Measurements from ENCODE around the gene HK2. TPM values are rescaled to one million over a fixed set of nuclear protein-coding genes. Genes with fewer than 3 reads are reported as not detected.
"Not testable (repeated sequence)": the region's sequence is repeated elsewhere in the genome, so short reads cannot be mapped to it uniquely, and the experiment has no call there.

Gene HK2
- total RNA-seq, 1 donor from 2014 or later, result 19.0 TPM

GRCh38 chr2:74892609-74893008 is 58.7 kb downstream of the HK2 start:
- Histone ChIP-seq H3K27ac (replicated peaks) (no peak overlapping the region), H3K4me1 (no peaks in the 10 kb centered on the region), H3K4me3 (no peak overlapping the region), H3K27me3 (ENCODE audit: low read depth) (no peaks in the 10 kb centered on the region), H3K36me3 (peaks cover 25% of the 10 kb centered on the region), H3K9me3 (replicated peaks) (no peaks in the 10 kb centered on the region)
- no peak for TF ChIP-seq CTCF (IDR thresholded peaks at IDR 0.05; ENCODE audit: borderline replicate concordance)
- DNase-seq, result no peak
- intact Hi-C loops (cut with micrococcal nuclease), result no loop called here

DNA sequence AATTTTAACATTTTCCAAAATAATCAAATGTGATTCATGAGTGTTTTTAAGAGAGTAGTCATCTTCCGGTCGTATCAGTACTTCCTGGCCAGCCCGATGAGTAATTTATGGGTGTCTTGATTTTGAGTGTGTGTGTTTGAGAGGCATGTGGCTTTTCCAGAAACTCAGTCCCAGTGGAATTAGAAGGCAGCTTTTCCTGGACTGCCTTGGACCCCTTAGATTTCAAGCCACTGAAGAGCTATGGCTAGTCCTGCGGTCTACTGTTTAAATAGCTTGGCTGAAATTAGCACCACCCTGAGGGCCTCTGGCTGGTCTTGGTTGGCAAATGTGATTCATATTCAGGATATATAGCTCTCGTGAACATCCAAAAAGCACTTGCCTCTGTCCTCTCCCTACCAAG is 59.4 kb downstream of the HK2 start:
- Histone ChIP-seq H3K27ac (replicated peaks) (no peak overlapping the region), H3K36me3 (peaks cover 18% of the 10 kb centered on the region), H3K27me3 (ENCODE audit: low read depth) (no peaks in the 10 kb centered on the region), H3K4me1 (no peaks in the 10 kb centered on the region), H3K4me3 (no peak overlapping the region), H3K9me3 (replicated peaks) (peaks cover 4% of the 10 kb centered on the region)
- intact Hi-C loops (cut with micrococcal nuclease), result no loop called here
- no peak for TF ChIP-seq CTCF (IDR thresholded peaks at IDR 0.05; ENCODE audit: borderline replicate concordance)
- no peak for DNase-seq

- peaks cover 4% of the 10 kb centered on the region for H3K9me3 ChIP-seq (replicated peaks)
- intact Hi-C loops (cut with micrococcal nuclease), result no loop called here
- no peaks in the 10 kb centered on the region for H3K4me1 ChIP-seq
- TF ChIP-seq CTCF (IDR thresholded peaks at IDR 0.05; ENCODE audit: borderline replicate concordance), result no peak
- H3K27ac ChIP-seq (replicated peaks), result no peak overlapping the region
- no peak overlapping the region for H3K4me3 ChIP-seq
- H3K36me3 ChIP-seq, result peaks cover 7% of the 10 kb centered on the region
- DNase-seq, result no peak
- H3K27me3 ChIP-seq (ENCODE audit: low read depth), result no peaks in the 10 kb centered on the region
Measured at GRCh38 chr2:74894272-74894981, 60.5 kb downstream of the HK2 start.

DNA sequence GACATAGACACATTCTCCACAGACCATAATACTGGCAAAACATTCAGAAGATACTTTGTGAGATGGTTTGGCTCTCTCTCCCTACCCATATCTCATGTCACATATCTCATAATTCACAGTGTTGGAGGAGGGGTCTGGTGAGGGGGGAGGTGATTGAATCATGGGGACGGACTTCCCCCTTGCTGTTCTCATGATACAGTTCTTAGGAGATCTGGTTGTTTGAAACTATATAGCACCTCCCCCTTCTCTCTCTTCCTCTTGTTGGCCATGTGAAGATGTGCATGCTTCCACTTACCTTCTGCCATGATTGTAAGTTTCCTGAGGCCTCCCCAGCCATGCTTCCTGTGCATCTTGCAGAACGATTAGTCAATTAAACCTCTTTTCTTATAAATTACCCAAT is 61.1 kb downstream of the HK2 start:
- intact Hi-C loops (cut with micrococcal nuclease), result no loop called here
- DNase-seq, result no peak
- peaks cover 4% of the 10 kb centered on the region for H3K36me3 ChIP-seq

GRCh38 chr2:74896232-74896631 is 62.3 kb downstream of the HK2 start:
- no peak overlapping the region for H3K27ac ChIP-seq (replicated peaks)
- DNase-seq, result no peak

More for the DNA sequence above, 61.1 kb downstream of the HK2 start:
- Histone ChIP-seq H3K27ac (replicated peaks) (no peak overlapping the region), H3K9me3 (replicated peaks) (peaks cover 4% of the 10 kb centered on the region), H3K4me3 (no peak overlapping the region), H3K27me3 (ENCODE audit: low read depth) (no peaks in the 10 kb centered on the region), H3K4me1 (no peaks in the 10 kb centered on the region)
- no peak for TF ChIP-seq CTCF (IDR thresholded peaks at IDR 0.05; ENCODE audit: borderline replicate concordance)

GRCh38 chr2:74900225-74900624 is 66.3 kb downstream of the HK2 start:
- H3K36me3 ChIP-seq; DNase-seq; H3K27me3 ChIP-seq (ENCODE audit: low read depth); H3K4me1 ChIP-seq; H3K9me3 ChIP-seq (replicated peaks); H3K4me3 ChIP-seq; H3K27ac ChIP-seq (replicated peaks); intact Hi-C loops (cut with micrococcal nuclease): not testable (repeated sequence)

More at GRCh38 chr2:74896232-74896631, 62.3 kb downstream of the HK2 start:
- no peak for TF ChIP-seq CTCF (IDR thresholded peaks at IDR 0.05; ENCODE audit: borderline replicate concordance)
- H3K9me3 ChIP-seq (replicated peaks), result peaks cover 4% of the 10 kb centered on the region
- intact Hi-C loops (cut with micrococcal nuclease), result no loop called here
- no peaks in the 10 kb centered on the region for H3K36me3 ChIP-seq
- H3K4me1 ChIP-seq, result no peaks in the 10 kb centered on the region
- no peaks in the 10 kb centered on the region for H3K27me3 ChIP-seq (ENCODE audit: low read depth)
- no peak overlapping the region for H3K4me3 ChIP-seq
